Activated B cell treated with CpG ODN at 0.5 μM for 24 hours (primary cell): ENCODE measurements around the gene KDM4C. TPM values are rescaled to one million over a fixed set of nuclear protein-coding genes. Genes with fewer than 3 reads are reported as not detected.
"Not testable (repeated sequence)": the region's sequence is repeated elsewhere in the genome, so short reads cannot be mapped to it uniquely, and the experiment has no call there.

ENCODE experiments used
- ATAC-seq: fragments of 200-7000 bp; cut with Tn5 transposase; one replicate; pipeline ENCODE4 v1.10.0; 2021; ENCODE audit warnings: low read depth, mild to moderate bottlenecking, moderate library complexity
- CTCF ChIA-PET: fragments of 350-600 bp; sonication (Branson Sonifier 250); formaldehyde crosslinking; loops from one replicate; lab custom pipeline; 2021; ENCODE audit warnings: antibody characterized with exemption; lab: Charles Lee
- POLR2A ChIA-PET: fragments of 350-600 bp; sonication (Branson Sonifier 250); formaldehyde crosslinking; loops from one replicate; lab custom pipeline; 2021; ENCODE audit warnings: antibody characterized with exemption; lab: Charles Lee
- DNase-seq: peaks from one replicate; pipeline ENCODE4 v3.0.0; 2022
- H3K27ac Mint-ChIP-seq: one replicate; pipeline ENCODE4 v1.8.0; 2020; ENCODE audit warnings: mixed read lengths
- H3K27me3 Mint-ChIP-seq: one replicate; pipeline ENCODE4 v1.8.0; 2021; ENCODE audit warnings: mixed read lengths
- H3K36me3 Mint-ChIP-seq: one replicate; pipeline ENCODE4 v1.8.0; 2021; ENCODE audit warnings: low read depth, mixed read lengths
- H3K4me1 Mint-ChIP-seq: one replicate; pipeline ENCODE4 v1.8.0; 2021; ENCODE audit warnings: mixed read lengths
- H3K4me3 Mint-ChIP-seq: one replicate; pipeline ENCODE4 v1.8.0; 2020; ENCODE audit warnings: mild to moderate bottlenecking, mixed read lengths
- H3K9me3 Mint-ChIP-seq: one replicate; pipeline ENCODE4 v1.8.0; 2020; ENCODE audit warnings: mixed read lengths
- intact Hi-C: fragments of 100-400 bp; cut with micrococcal nuclease; formaldehyde crosslinking; loops from one replicate; pipeline ENCODE4 v1.15.1; 2024
- total RNA-seq: library from RNA; stranded (reverse); gene quantifications from 2 replicates; pipeline ENCODE4 v1.2.3, GENCODE V29; 2022
- TF ChIP-seq, protein P1 (sequence below): fragments of 200-600 bp; IDR thresholded peaks from one replicate; pipeline ENCODE4 v1.8.0; 2022; ENCODE audit warnings: antibody characterized with exemption, mild to moderate bottlenecking

The KDM4C gene
- total RNA-seq, 1 donor from 2014 or later = 113 TPM

DNA sequence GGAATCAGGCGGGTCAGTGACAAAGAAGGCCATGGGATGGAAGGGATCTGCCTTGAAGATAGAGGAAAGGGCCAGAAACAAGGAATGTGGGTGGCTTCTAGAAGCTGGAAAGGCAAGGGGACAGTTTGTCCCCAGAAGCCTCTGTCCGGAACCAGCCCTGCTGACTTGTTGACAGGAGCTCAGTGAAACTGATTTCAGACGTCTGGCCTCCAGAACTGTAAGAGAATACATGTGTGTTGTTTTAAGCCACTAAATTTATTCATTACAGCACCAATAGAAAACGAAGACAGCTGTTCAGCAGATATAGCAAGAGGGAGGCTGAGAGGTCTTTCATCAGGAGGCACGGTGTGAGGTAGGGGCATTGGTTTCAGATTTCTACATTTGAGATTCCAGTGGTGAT is 422.5 kb downstream of the KDM4C start:
- ATAC-seq (no peak), DNase-seq (no peak)
- H3K4me1 Mint-ChIP-seq = peaks cover 13% of the 10 kb centered on the region
- TF ChIP-seq, protein P1, sequence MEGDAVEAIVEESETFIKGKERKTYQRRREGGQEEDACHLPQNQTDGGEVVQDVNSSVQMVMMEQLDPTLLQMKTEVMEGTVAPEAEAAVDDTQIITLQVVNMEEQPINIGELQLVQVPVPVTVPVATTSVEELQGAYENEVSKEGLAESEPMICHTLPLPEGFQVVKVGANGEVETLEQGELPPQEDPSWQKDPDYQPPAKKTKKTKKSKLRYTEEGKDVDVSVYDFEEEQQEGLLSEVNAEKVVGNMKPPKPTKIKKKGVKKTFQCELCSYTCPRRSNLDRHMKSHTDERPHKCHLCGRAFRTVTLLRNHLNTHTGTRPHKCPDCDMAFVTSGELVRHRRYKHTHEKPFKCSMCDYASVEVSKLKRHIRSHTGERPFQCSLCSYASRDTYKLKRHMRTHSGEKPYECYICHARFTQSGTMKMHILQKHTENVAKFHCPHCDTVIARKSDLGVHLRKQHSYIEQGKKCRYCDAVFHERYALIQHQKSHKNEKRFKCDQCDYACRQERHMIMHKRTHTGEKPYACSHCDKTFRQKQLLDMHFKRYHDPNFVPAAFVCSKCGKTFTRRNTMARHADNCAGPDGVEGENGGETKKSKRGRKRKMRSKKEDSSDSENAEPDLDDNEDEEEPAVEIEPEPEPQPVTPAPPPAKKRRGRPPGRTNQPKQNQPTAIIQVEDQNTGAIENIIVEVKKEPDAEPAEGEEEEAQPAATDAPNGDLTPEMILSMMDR = no peak
- peaks cover 2% of the 10 kb centered on the region for H3K9me3 Mint-ChIP-seq
- ChIA-PET POLR2A (no interaction called here), CTCF (no interaction called here)
- intact Hi-C loops = no loop called here
- peaks cover 64% of the 10 kb centered on the region for H3K36me3 Mint-ChIP-seq
- no peaks in the 10 kb centered on the region for H3K27me3 Mint-ChIP-seq
- no peak overlapping the region for H3K4me3 Mint-ChIP-seq
- H3K27ac Mint-ChIP-seq = no peak overlapping the region

GRCh38 chr9:7183139-7183538 is 425.4 kb downstream of the KDM4C start:
- DNase-seq, CTCF ChIA-PET, H3K4me3 Mint-ChIP-seq, ATAC-seq, H3K27me3 Mint-ChIP-seq, H3K27ac Mint-ChIP-seq, POLR2A ChIA-PET, intact Hi-C loops, H3K4me1 Mint-ChIP-seq: not testable (repeated sequence)
- peaks cover 13% of the 10 kb centered on the region for H3K9me3 Mint-ChIP-seq
- peaks cover 59% of the 10 kb centered on the region for H3K36me3 Mint-ChIP-seq

- Mint-ChIP-seq H3K9me3 (peaks cover 18% of the 10 kb centered on the region), H3K4me1 (no peaks in the 10 kb centered on the region), H3K27ac (no peak overlapping the region), H3K4me3 (no peak overlapping the region), H3K36me3 (peaks cover 46% of the 10 kb centered on the region), H3K27me3 (no peaks in the 10 kb centered on the region)
- ATAC-seq (no peak), DNase-seq (no peak)
- ChIA-PET CTCF (no interaction called here), POLR2A (no interaction called here)
- intact Hi-C loops = no loop called here
- TF ChIP-seq, protein P1 = no peak
These were observed 427.8 kb downstream of the KDM4C start for GRCh38 chr9:7185612-7186011.

DNA sequence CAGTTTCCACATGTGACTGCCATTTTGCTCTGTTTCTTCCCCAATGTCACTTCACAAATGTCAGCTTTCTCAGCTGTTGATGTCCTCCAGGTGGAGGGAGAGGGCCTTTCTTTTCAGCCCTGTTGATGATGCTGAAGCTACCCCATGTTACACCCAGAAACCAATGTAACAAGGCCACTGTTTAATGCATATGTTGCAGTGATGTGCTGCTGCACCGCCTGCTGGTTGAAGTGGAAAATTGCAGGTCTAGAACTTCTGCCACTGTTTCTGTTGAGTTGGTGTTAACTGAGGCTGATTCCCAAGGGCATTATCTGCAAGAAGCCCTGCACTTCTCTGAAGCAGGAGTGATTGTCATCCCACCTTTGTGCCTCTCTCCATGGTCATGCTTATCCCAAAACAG is 428.4 kb downstream of the KDM4C start:
- Mint-ChIP-seq H3K36me3 (peaks cover 46% of the 10 kb centered on the region), H3K9me3 (peaks cover 22% of the 10 kb centered on the region), H3K4me1 (no peaks in the 10 kb centered on the region), H3K27ac (no peak overlapping the region), H3K4me3 (no peak overlapping the region), H3K27me3 (no peaks in the 10 kb centered on the region)
- ATAC-seq (no peak), DNase-seq (no peak)
- TF ChIP-seq, protein P1 = no peak
- POLR2A ChIA-PET = no interaction called here
- intact Hi-C loops = no loop called here
- CTCF ChIA-PET = no interaction called here

DNA sequence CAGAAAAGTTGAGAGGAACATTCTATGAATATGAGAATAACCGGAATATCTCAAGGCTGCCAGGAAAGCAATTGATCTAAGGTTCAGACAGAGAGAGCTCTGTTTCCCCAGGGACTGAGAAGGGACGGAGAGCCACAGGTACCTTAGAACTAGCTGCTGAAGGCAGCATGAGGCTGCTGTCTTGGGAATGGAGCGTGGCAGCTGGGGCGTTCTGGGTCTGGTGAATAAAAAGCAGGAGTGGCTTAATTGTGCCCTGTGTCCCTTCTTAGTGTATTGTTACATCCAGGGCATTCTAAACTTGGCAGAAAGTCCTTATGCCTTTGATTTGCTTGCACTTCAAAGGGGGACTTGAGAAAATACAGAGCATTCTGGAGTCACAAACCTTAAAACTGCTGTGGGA is 434.5 kb downstream of the KDM4C start:
- no peak for DNase-seq
- peaks cover 6% of the 10 kb centered on the region for H3K36me3 Mint-ChIP-seq
- no peak for ATAC-seq
- TF ChIP-seq, protein P1 = no peak
- ChIA-PET POLR2A (no interaction called here), CTCF (no interaction called here)
- H3K27ac Mint-ChIP-seq = no peak overlapping the region
- peaks cover 13% of the 10 kb centered on the region for H3K9me3 Mint-ChIP-seq
- H3K4me1 Mint-ChIP-seq = no peaks in the 10 kb centered on the region
- H3K27me3 Mint-ChIP-seq = no peaks in the 10 kb centered on the region
- no peak overlapping the region for H3K4me3 Mint-ChIP-seq
- intact Hi-C loops = no loop called here

GRCh38 chr9:7195526-7195925 is 437.8 kb downstream of the KDM4C start:
- CTCF ChIA-PET = no interaction called here
- no peak for DNase-seq
- no peak for ATAC-seq
- POLR2A ChIA-PET = no interaction called here
- Mint-ChIP-seq H3K9me3 (peaks cover 5% of the 10 kb centered on the region), H3K27ac (no peak overlapping the region), H3K4me3 (no peak overlapping the region), H3K4me1 (no peaks in the 10 kb centered on the region), H3K27me3 (peaks cover 3% of the 10 kb centered on the region), H3K36me3 (no peaks in the 10 kb centered on the region)
- TF ChIP-seq, protein P1 = no peak
- intact Hi-C loops = no loop called here
